HL-60/S4 (cell line): ENCODE data around the gene SZRD1.

Experiments used
- in situ Hi-C: fragments of 300-500 bp; cut with MboI; formaldehyde crosslinking; loops from 2 replicates; pipeline ENCODE4 v1.14.3; 2022; ENCODE audit warnings: low sequenced_read_pairs

SZRD1 gene

GRCh38 chr1:16434007-16434406, 67.0 kb downstream of the SZRD1 start:
- in situ Hi-C loops = no loop called here

GRCh38 chr1:16434501-16434900, 67.5 kb downstream of the SZRD1 start:
- in situ Hi-C loops = no loop called here

GRCh38 chr1:16436946-16437474, 70.0 kb downstream of the SZRD1 start, which contains the start of gene SPATA21:
SPATA21 (minus strand) TSS chr1:16437424; CDS start chr1:16431371, 6,053 bp downstream.
- in situ Hi-C loops = no loop called here

GRCh38 chr1:16438516-16438915, 71.5 kb downstream of the SZRD1 start:
- in situ Hi-C loops = no loop called here

GRCh38 chr1:16438924-16439323, 71.9 kb downstream of the SZRD1 start:
- in situ Hi-C loops = no loop called here

GRCh38 chr1:16440131-16440469, 73.1 kb downstream of the SZRD1 start:
- in situ Hi-C loops = no loop called here

- in situ Hi-C loops = no loop called here
Observed at GRCh38 chr1:16440470-16441281, 73.6 kb downstream of the SZRD1 start, which contains the start of gene NECAP2. NECAP2 (plus strand) TSS chr1:16440724; CDS start chr1:16440762, 38 bp downstream.

GRCh38 chr1:16441282-16441665, 74.2 kb downstream of the SZRD1 start:
- in situ Hi-C loops = no loop called here

GRCh38 chr1:16442265-16442664, 75.2 kb downstream of the SZRD1 start:
- in situ Hi-C loops = no loop called here

GRCh38 chr1:16442941-16443340, 75.9 kb downstream of the SZRD1 start:
- in situ Hi-C loops = no loop called here

GRCh38 chr1:16443975-16444770, 77.1 kb downstream of the SZRD1 start:
- in situ Hi-C loops = no loop called here

GRCh38 chr1:16445052-16445451, 78.0 kb downstream of the SZRD1 start:
- in situ Hi-C loops = no loop called here

- in situ Hi-C loops = no loop called here
Observed at GRCh38 chr1:16446116-16446515, 79.1 kb downstream of the SZRD1 start.

GRCh38 chr1:16447641-16448040, 80.6 kb downstream of the SZRD1 start:
- in situ Hi-C loops = no loop called here
